ENCODE results near the gene JAKMIP2.
"Not testable (repeated sequence)": the region's sequence is repeated elsewhere in the genome, so short reads cannot be mapped to it uniquely, and the experiment has no call there.

The JAKMIP2 gene

GRCh38 chr5:147590096-147590495 is 192.4 kb downstream of the JAKMIP2 start:
- DNase-seq, result no peak

- DNase-seq, result no peak
These were observed 195.7 kb downstream of the JAKMIP2 start for GRCh38 chr5:147586832-147587231.

GRCh38 chr5:147586221-147586620 is 196.3 kb downstream of the JAKMIP2 start:
- no peak for DNase-seq

GRCh38 chr5:147582272-147582671 is 200.3 kb downstream of the JAKMIP2 start:
- DNase-seq, result not testable (repeated sequence)

- DNase-seq, result not testable (repeated sequence)
These were observed 202.1 kb downstream of the JAKMIP2 start for GRCh38 chr5:147580418-147580817.

- peak; percentile 36 to 37 for DNase-seq
These were observed 204.1 kb downstream of the JAKMIP2 start for GRCh38 chr5:147578228-147579024.

GRCh38 chr5:147576646-147577535 is 205.6 kb downstream of the JAKMIP2 start:
- peak; percentile 48 to 50 for DNase-seq

GRCh38 chr5:147575598-147575997 is 206.9 kb downstream of the JAKMIP2 start:
- DNase-seq, result no peak

GRCh38 chr5:147573211-147573610 is 209.3 kb downstream of the JAKMIP2 start:
- no peak for DNase-seq

- DNase-seq, result no peak
These were observed 213.7 kb downstream of the JAKMIP2 start for GRCh38 chr5:147568710-147569406.

- no peak for DNase-seq
These were observed 214.5 kb downstream of the JAKMIP2 start for GRCh38 chr5:147567917-147568598.

GRCh38 chr5:147565524-147565923 is 217.0 kb downstream of the JAKMIP2 start:
- no peak for DNase-seq

- no peak for DNase-seq
These were observed 218.4 kb downstream of the JAKMIP2 start for GRCh38 chr5:147564124-147564486.

GRCh38 chr5:147563466-147564123 is 218.9 kb downstream of the JAKMIP2 start:
- DNase-seq, result no peak

- no peak for DNase-seq
These were observed 221.1 kb downstream of the JAKMIP2 start for GRCh38 chr5:147561435-147561834.

- no peak for DNase-seq
These were observed 221.7 kb downstream of the JAKMIP2 start for GRCh38 chr5:147560718-147561331.

GRCh38 chr5:147559749-147560148 is 222.8 kb downstream of the JAKMIP2 start:
- no peak for DNase-seq

- DNase-seq, result peak; percentile 37 to 47
These were observed 223.7 kb downstream of the JAKMIP2 start for GRCh38 chr5:147558826-147559225.

GRCh38 chr5:147557876-147558745 is 224.4 kb downstream of the JAKMIP2 start:
- DNase-seq, result no peak

- DNase-seq, result no peak
These were observed 227.4 kb downstream of the JAKMIP2 start for GRCh38 chr5:147555176-147555575.

All from inflammatory macrophage (primary cell).